Lower lobe of right lung (tissue), 2 donors: Measurements from ENCODE around the gene LRRC26. TPM values are rescaled to one million over a fixed set of nuclear protein-coding genes. Genes with fewer than 3 reads are reported as not detected.

Experiments used
- ATAC-seq, 2 donors: fragments of 200-7000 bp; cut with Tn5 transposase; one replicate each; pipeline ENCODE4 v1.9.1; 2020 to 2022; ENCODE audit warnings: mild to moderate bottlenecking in 2 of 2, moderate library complexity in 2 of 2
- DNase-seq: peaks from one replicate; pipeline ENCODE4 v3.0.0-alpha.2; 2020
- H3K27ac ChIP-seq: fragments of 200-600 bp; one replicate; pipeline ENCODE4 v1.8.0; 2022
- H3K27me3 ChIP-seq: fragments of 200-600 bp; one replicate; pipeline ENCODE4 v1.8.0; 2022; ENCODE audit warnings: low read depth
- H3K36me3 ChIP-seq: fragments of 200-600 bp; one replicate; pipeline ENCODE4 v1.8.0; 2022; ENCODE audit warnings: mild to moderate bottlenecking
- H3K4me1 ChIP-seq: fragments of 200-600 bp; one replicate; pipeline ENCODE4 v1.8.0; 2022
- H3K4me3 ChIP-seq: fragments of 200-600 bp; one replicate; pipeline ENCODE4 v1.8.0; 2022; ENCODE audit warnings: mild to moderate bottlenecking
- H3K9me3 ChIP-seq: fragments of 200-600 bp; one replicate; pipeline ENCODE4 v1.8.0; 2022
- intact Hi-C: fragments of 100-400 bp; cut with DNase I; formaldehyde crosslinking; loops from one replicate; pipeline ENCODE4 v1.11.0; 2022
- total RNA-seq: library from RNA; stranded (reverse); fragmentation: NEBNext Ultra II Directional; extraction: Animal tissue kit (Norgen Biotek cat#: 25700); gene quantifications from one replicate; pipeline ENCODE4 v1.2.1, GENCODE V29; 2021
- TF ChIP-seq, protein P1 (sequence below): fragments of 200-600 bp; IDR thresholded peaks from one replicate; pipeline ENCODE4 v1.8.0; 2022; ENCODE audit warnings: antibody characterized with exemption, mild to moderate bottlenecking
- donor health status: DM: no; HTN: yes; CAD: no; lungs with severe emphysema.

Gene LRRC26
- total RNA-seq, 1 donor from 2014 or later, result 1.0 TPM

GRCh38 chr9:137141976-137142936, 27.6 kb downstream of the LRRC26 start:
- peaks cover 6% of the 10 kb centered on the region for H3K4me1 ChIP-seq
- no peaks in the 10 kb centered on the region for H3K36me3 ChIP-seq
- H3K4me3 ChIP-seq, result no peak overlapping the region
- peaks cover 81% of the 10 kb centered on the region for H3K27me3 ChIP-seq
- DNase-seq (no peak), ATAC-seq (no peak)
- intact Hi-C loops, result no loop called here
- H3K9me3 ChIP-seq, result no peaks in the 10 kb centered on the region
- H3K27ac ChIP-seq, result no peak overlapping the region
- TF ChIP-seq, protein P1, sequence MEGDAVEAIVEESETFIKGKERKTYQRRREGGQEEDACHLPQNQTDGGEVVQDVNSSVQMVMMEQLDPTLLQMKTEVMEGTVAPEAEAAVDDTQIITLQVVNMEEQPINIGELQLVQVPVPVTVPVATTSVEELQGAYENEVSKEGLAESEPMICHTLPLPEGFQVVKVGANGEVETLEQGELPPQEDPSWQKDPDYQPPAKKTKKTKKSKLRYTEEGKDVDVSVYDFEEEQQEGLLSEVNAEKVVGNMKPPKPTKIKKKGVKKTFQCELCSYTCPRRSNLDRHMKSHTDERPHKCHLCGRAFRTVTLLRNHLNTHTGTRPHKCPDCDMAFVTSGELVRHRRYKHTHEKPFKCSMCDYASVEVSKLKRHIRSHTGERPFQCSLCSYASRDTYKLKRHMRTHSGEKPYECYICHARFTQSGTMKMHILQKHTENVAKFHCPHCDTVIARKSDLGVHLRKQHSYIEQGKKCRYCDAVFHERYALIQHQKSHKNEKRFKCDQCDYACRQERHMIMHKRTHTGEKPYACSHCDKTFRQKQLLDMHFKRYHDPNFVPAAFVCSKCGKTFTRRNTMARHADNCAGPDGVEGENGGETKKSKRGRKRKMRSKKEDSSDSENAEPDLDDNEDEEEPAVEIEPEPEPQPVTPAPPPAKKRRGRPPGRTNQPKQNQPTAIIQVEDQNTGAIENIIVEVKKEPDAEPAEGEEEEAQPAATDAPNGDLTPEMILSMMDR, result no peak

DNA sequence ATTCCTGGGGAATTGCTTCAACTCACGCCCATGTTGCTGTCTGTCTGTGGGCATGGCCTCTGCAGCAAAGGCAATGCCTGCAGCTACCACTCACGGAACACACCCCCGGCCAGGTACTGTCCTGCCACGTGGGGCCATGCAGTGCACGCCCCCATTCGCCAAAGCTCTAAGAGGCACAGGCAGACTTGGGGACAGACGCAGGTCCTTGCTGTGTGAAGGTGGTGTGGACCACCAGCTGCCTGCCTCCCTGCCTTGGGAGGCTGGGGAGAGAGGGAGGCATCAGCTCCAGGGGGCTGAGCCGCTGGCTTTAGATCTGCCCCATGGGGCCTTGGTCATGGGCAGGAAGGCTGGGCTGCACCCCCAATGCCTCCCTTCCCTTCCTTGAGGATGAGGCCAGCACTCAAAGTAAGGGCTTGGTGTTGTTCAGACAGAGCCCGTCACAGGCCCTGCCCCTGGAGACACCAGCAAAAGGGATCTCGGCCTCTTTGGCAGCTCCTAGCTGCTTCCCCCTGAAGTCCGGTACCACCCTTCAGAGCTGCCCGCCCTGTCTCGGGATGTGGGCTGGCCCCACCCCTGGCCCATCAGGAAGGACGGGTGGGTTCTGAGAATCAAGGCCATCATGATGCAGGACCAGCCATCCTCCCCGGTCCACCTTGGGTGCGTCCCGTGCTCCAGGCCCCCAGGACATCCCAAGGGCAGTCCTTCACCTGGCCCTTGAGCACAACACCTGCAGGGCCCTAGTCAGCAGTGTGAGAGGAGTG, 28.6 kb downstream of the LRRC26 start:
- H3K27me3 ChIP-seq, result peaks cover 83% of the 10 kb centered on the region
- ATAC-seq, result no peak
- intact Hi-C loops, result no loop called here

GRCh38 chr9:137140151-137141012, 29.5 kb downstream of the LRRC26 start:
- Histone ChIP-seq H3K9me3 (no peaks in the 10 kb centered on the region), H3K27me3 (peaks cover 84% of the 10 kb centered on the region), H3K36me3 (no peaks in the 10 kb centered on the region), H3K4me3 (no peak overlapping the region), H3K4me1 (peaks cover 6% of the 10 kb centered on the region), H3K27ac (no peak overlapping the region)
- TF ChIP-seq, protein P1, result no peak
- ATAC-seq, result no peak
- intact Hi-C loops, result no loop called here
- DNase-seq, result no peak

More for the DNA sequence above, 28.6 kb downstream of the LRRC26 start:
- Histone ChIP-seq H3K36me3 (no peaks in the 10 kb centered on the region), H3K27ac (no peak overlapping the region), H3K4me3 (no peak overlapping the region), H3K4me1 (peaks cover 6% of the 10 kb centered on the region), H3K9me3 (no peaks in the 10 kb centered on the region)
- TF ChIP-seq, protein P1, result no peak
- DNase-seq, result no peak

DNA sequence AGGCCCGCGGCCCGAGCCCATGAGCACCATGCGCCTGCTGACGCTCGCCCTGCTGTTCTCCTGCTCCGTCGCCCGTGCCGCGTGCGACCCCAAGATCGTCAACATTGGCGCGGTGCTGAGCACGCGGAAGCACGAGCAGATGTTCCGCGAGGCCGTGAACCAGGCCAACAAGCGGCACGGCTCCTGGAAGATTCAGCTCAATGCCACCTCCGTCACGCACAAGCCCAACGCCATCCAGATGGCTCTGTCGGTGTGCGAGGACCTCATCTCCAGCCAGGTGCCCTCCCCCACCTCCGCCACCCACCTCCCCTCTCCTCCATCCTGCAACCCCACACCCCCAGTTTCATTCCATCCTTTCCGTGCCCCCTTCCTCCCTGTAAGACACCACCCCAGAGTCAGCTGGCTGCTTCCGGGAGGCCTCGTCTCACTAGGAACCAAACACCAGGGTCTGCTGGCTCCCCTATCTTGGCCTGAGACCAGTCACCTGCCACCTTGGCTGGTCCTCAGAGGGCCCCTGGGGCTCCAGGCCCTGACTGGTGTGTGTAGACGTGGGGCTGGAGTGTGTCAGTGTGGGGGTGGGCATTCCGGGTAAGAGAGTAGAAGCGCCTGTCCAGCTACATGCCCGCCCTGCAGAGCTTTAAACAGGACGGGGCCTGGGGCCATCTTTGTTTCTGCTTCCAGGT, 30.2 kb downstream of the LRRC26 start:
- H3K27me3 ChIP-seq, result peaks cover 89% of the 10 kb centered on the region
- no peaks in the 10 kb centered on the region for H3K36me3 ChIP-seq
- H3K4me1 ChIP-seq, result peaks cover 6% of the 10 kb centered on the region
- TF ChIP-seq, protein P1, result no peak
- H3K9me3 ChIP-seq, result no peaks in the 10 kb centered on the region
- intact Hi-C loops, result no loop called here
- no peak overlapping the region for H3K27ac ChIP-seq
- no peak for ATAC-seq
- no peak for DNase-seq
- H3K4me3 ChIP-seq, result no peak overlapping the region
